HepG2 (cell line): ENCODE measurements around the gene ACACA. TPM values are rescaled to one million over a fixed set of nuclear protein-coding genes. Genes with fewer than 3 reads are reported as not detected.
"Not testable (repeated sequence)": the region's sequence is repeated elsewhere in the genome, so short reads cannot be mapped to it uniquely, and the experiment has no call there.

Experiments used
- ATAC-seq: fragments of 200-7000 bp; cut with Tn5 transposase; 3 replicates; pipeline ENCODE4 v1.9.1; 2020; ENCODE audit warnings: mild to moderate bottlenecking, moderate library complexity
- BruUV-seq: library from RNA; stranded (reverse); fragments of 400-500 nt; replicated peaks from 2 replicates; lab custom pipeline; 2021; lab: Mats Ljungman, UMichigan
- CTCF ChIA-PET: fragments of 300-600 bp; formaldehyde crosslinking; extraction: SDS; loops from one replicate; lab custom pipeline; 2021; ENCODE audit warnings: low total read pairs, inconsistent platforms, low intra/inter-chr PET ratio; lab: Yijun Ruan, JAX
- POLR2A ChIA-PET: fragments of 350-600 bp; sonication (Branson Sonifier 250); formaldehyde crosslinking; loops from one replicate; lab custom pipeline; 2020; ENCODE audit warnings: antibody characterized with exemption, inconsistent platforms; lab: Yijun Ruan, JAX
- DNase-seq: peaks from one replicate; pipeline ENCODE4 v3.0.0-alpha.2; 2015; ENCODE audit warnings: low spot score
- FAIRE-seq: peaks from 3 replicates; lab custom pipeline; 2011; peaks lifted over from hg19 to GRCh38; lab: Jason Lieb, UNC
- H2AFZ ChIP-seq: one replicate; pipeline ENCODE4 v1.6.1; 2011; ENCODE audit warnings: low read length, inconsistent platforms
- H3K27ac ChIP-seq: fragments of 300-600 bp; 3 replicates; pipeline ENCODE4 v1.8.0; 2011; ENCODE audit warnings: mixed run types, mild to moderate bottlenecking, mixed read lengths, low read length, inconsistent platforms; ENCODE audit not compliant: insufficient read depth; ENCODE audit errors: extremely low read length
- H3K27me3 ChIP-seq, 2 experiments: fragments of 200-600 bp in 1 of 2; 2 replicates in 1 of 2; 3 replicates in 1 of 2; pipeline versions ENCODE4 v1.6.0 to v1.8.0; 2011; ENCODE audit warnings: low read length in 2 of 2, mild to moderate bottlenecking in 2 of 2, moderate library complexity in 2 of 2, inconsistent platforms in 1 of 2; ENCODE audit not compliant: insufficient read depth in 2 of 2, control insufficient read depth in 1 of 2
- H3K36me3 ChIP-seq, 2 experiments: fragments of 200-600 bp in 1 of 2; replicated peaks in 1 of 2; 2 replicates in 1 of 2; 3 replicates in 1 of 2; pipeline versions ENCODE4 v1.5.1 to v1.8.0; 2011; ENCODE audit warnings: low read length in 2 of 2, inconsistent platforms in 1 of 2; ENCODE audit not compliant: insufficient read depth in 2 of 2, control insufficient read depth in 1 of 2
- H3K4me1 ChIP-seq: 2 replicates; pipeline ENCODE4 v1.5.1; 2012; ENCODE audit warnings: low read length, inconsistent platforms; ENCODE audit not compliant: insufficient read depth
- H3K4me2 ChIP-seq: 2 replicates; pipeline ENCODE4 v1.6.0; 2011; ENCODE audit warnings: low read depth, low read length, inconsistent platforms
- H3K4me3 ChIP-seq, 3 experiments: fragments of 200-600 bp in 1 of 3; sonication (generic), shearing (Covaris generic) in 1 of 3; replicated peaks in 1 of 3; 2 replicates each; pipeline ENCODE4 v1.5.1; 2011 to 2016; ENCODE audit warnings: low read length in 3 of 3, inconsistent platforms in 2 of 3, low read depth in 2 of 3, mild to moderate bottlenecking in 2 of 3, control low read depth in 1 of 3, mixed read lengths in 1 of 3; ENCODE audit not compliant: insufficient read depth in 1 of 3
- H3K79me2 ChIP-seq: one replicate; pipeline ENCODE4 v1.6.1; 2011; ENCODE audit warnings: low read length, inconsistent platforms; ENCODE audit not compliant: insufficient read depth
- H3K9ac ChIP-seq: 2 replicates; pipeline ENCODE4 v1.6.0; 2011; ENCODE audit warnings: mild to moderate bottlenecking, low read depth, low read length, inconsistent platforms; ENCODE audit not compliant: insufficient read depth
- H3K9me3 ChIP-seq: 2 replicates; pipeline ENCODE4 v1.5.1; 2012; ENCODE audit warnings: mild to moderate bottlenecking, low read length
- H4K20me1 ChIP-seq: 2 replicates; pipeline ENCODE4 v1.6.0; 2011; ENCODE audit warnings: inconsistent platforms, mild to moderate bottlenecking, low read length, moderate library complexity; ENCODE audit not compliant: insufficient read depth
- HNF4A ChIP-seq: sonication (generic); formaldehyde crosslinking; IDR thresholded peaks from 2 replicates; pipeline ENCODE4 v1.4.0; 2020; ENCODE audit warnings: missing genetic modification reagents
- HOMEZ ChIP-seq: IDR thresholded peaks from 2 replicates; pipeline ENCODE4 v1.6.1; 2016; ENCODE audit warnings: low read depth
- RXRB ChIP-seq: IDR thresholded peaks from 2 replicates; pipeline ENCODE4 v1.6.1; 2016; ENCODE audit warnings: borderline replicate concordance, missing genetic modification reagents, missing compliant biosample characterization
- SAP130 ChIP-seq: IDR thresholded peaks from 2 replicates; pipeline ENCODE4 v1.6.1; 2016; ENCODE audit warnings: low read depth
- ZBTB33 ChIP-seq: sonication (generic); formaldehyde crosslinking; IDR thresholded peaks from 2 replicates; pipeline ENCODE4 v1.4.0; 2020; ENCODE audit warnings: missing genetic modification reagents
- ZMYM4 ChIP-seq: sonication (generic); formaldehyde crosslinking; IDR thresholded peaks from 2 replicates; pipeline ENCODE4 v1.8.1; 2023; ENCODE audit warnings: mild to moderate bottlenecking, missing genetic modification reagents
- ZNF431 ChIP-seq: sonication (generic); formaldehyde crosslinking; IDR thresholded peaks from 2 replicates; pipeline ENCODE4 v1.9.0; 2022; ENCODE audit warnings: missing genetic modification reagents, low read depth, mild to moderate bottlenecking, borderline replicate concordance
- ZNF644 ChIP-seq: IDR thresholded peaks from 2 replicates; pipeline ENCODE4 v1.6.1; 2016; ENCODE audit warnings: low read depth
- ZNF770 ChIP-seq: sonication (generic); formaldehyde crosslinking; IDR thresholded peaks from 2 replicates; pipeline ENCODE4 v1.5.0; 2020; ENCODE audit warnings: mild to moderate bottlenecking, missing genetic modification reagents
- ZNF891 ChIP-seq: sonication (generic); formaldehyde crosslinking; IDR thresholded peaks from 2 replicates; pipeline ENCODE4 v1.5.0; 2020; ENCODE audit warnings: mild to moderate bottlenecking, missing genetic modification reagents
- WGBS: methylation state at CpG from one replicate; pipeline ENCODE4 v1.1.6; 2017; ENCODE audit warnings: low lambda C conversion rate; 5-methylcytosine and 5-hydroxymethylcytosine counted together
- in situ Hi-C: cut with HindIII; loops from 2 replicates; pipeline ENCODE4 v1.10.0; 2017; ENCODE audit warnings: low pct_unique_long_range_greater_than_20kb; ENCODE audit not compliant: extremely low pct_ligation_motif_present
- intact Hi-C: fragments of 100-400 bp; cut with micrococcal nuclease; formaldehyde crosslinking; loops from one replicate; pipeline ENCODE4 v1.10.0; 2022; ENCODE audit not compliant: unreplicated experiment
- polyA plus RNA-seq, 8 experiments: library from polyadenylated mRNA; depleted of rRNA in 3 of 8; stranded (reverse) in 7 of 8; unstranded in 1 of 8; fragments of >200 nt; fragmentation: Illumina TruSeq in 4 of 8; extraction: Trizol in 4 of 8; gene quantifications; 2 replicates each; pipeline versions ENCODE4 v1.2.1 to v1.2.3, GENCODE V29; 2011 to 2016; ENCODE audit warnings: low read depth in 4 of 8, missing spikeins in 1 of 8, mixed read lengths in 1 of 8; ENCODE audit not compliant: insufficient read depth in 1 of 8
- total RNA-seq, 5 experiments: library from RNA; depleted of rRNA; stranded (reverse); fragments of >200 nt; fragmentation: Illumina TruSeq; extraction: Trizol; gene quantifications; 2 replicates each; pipeline ENCODE4 v1.2.3, GENCODE V29; 2016; ENCODE audit warnings: low read depth in 1 of 5

ACACA gene
- total and polyA plus RNA-seq, 2 of the 13 experiments (the other 11 are each of a cell fraction or from before 2014, with no cell fraction given): 39.2 to 47.2 TPM

- BruUV-seq, H3K27me3 ChIP-seq, intact Hi-C loops, H3K36me3 ChIP-seq, H3K9me3 ChIP-seq, ATAC-seq, POLR2A ChIA-PET, H3K27ac ChIP-seq, H2AFZ ChIP-seq, DNase-seq, in situ Hi-C loops, H4K20me1 ChIP-seq, FAIRE-seq, CTCF ChIA-PET: not testable (repeated sequence)
- Histone ChIP-seq H3K4me3 (peak overlapping the region; percentile 95 to 98 (median 97); a peak in 5 of 6 replicates), H3K79me2 (peaks cover 64% of the 10 kb centered on the region), H3K4me1 (peaks cover 63% of the 10 kb centered on the region), H3K4me2 (peak overlapping the region; percentile 95), H3K9ac (peak overlapping the region; percentile 95)
- TF ChIP-seq ZNF891 (0 out of 2 replicates have a peak, but pooled peaks have one; percentile 26), ZNF770 (CRISPR knock-in tag) (peak; percentile 21; the same call in 1 of the 2 replicates)
- WGBS: 70% methylated on average over 12 of the region's 12 CpGs
Measured at GRCh38 chr17:37356796-37357569, 49.7 kb downstream of the ACACA start.

GRCh38 chr17:37346863-37347402 is 59.7 kb downstream of the ACACA start:
- in situ Hi-C loops, H3K36me3 ChIP-seq, POLR2A ChIA-PET, intact Hi-C loops, H3K9ac ChIP-seq, H3K4me3 ChIP-seq, H3K9me3 ChIP-seq, FAIRE-seq, H3K27me3 ChIP-seq, H2AFZ ChIP-seq, CTCF ChIA-PET, DNase-seq, H4K20me1 ChIP-seq: not testable (repeated sequence)
- peaks cover 75% of the 10 kb centered on the region for H3K79me2 ChIP-seq
- peak; percentile 43 for ATAC-seq
- 0 out of 2 replicates have a peak overlapping the region, but pooled peaks have one; percentile 13 for H3K4me2 ChIP-seq
- H3K4me1 ChIP-seq: peaks cover 45% of the 10 kb centered on the region
- TSS peak; percentile 37 for BruUV-seq
- 90% methylated on average over 8 of the region's 8 CpGs for WGBS
- H3K27ac ChIP-seq: peak overlapping the region; percentile 8
- TF ChIP-seq ZBTB33 (CRISPR knock-in tag) (peak; percentile 21; the same call in 1 of the 2 replicates), HNF4A (CRISPR knock-in tag) (peak; percentile 19; the same call in 1 of the 2 replicates), ZNF431 (CRISPR knock-in tag) (peak; percentile 95), RXRB (CRISPR knock-in tag) (0 out of 2 replicates have a peak, but pooled peaks have one; percentile 10), ZNF644 (CRISPR knock-in tag) (peak; percentile 35; the same call in 1 of the 2 replicates), HOMEZ (CRISPR knock-in tag) (peak; percentile 55; the same call in 1 of the 2 replicates), SAP130 (peak; percentile 22; the same call in 1 of the 2 replicates), ZMYM4 (CRISPR knock-in tag) (peak; percentile 64)
